ENCODE data around the gene RASGEF1C.
"Not testable (repeated sequence)": the region's sequence is repeated elsewhere in the genome, so short reads cannot be mapped to it uniquely, and the experiment has no call there.

Gene RASGEF1C

DNA sequence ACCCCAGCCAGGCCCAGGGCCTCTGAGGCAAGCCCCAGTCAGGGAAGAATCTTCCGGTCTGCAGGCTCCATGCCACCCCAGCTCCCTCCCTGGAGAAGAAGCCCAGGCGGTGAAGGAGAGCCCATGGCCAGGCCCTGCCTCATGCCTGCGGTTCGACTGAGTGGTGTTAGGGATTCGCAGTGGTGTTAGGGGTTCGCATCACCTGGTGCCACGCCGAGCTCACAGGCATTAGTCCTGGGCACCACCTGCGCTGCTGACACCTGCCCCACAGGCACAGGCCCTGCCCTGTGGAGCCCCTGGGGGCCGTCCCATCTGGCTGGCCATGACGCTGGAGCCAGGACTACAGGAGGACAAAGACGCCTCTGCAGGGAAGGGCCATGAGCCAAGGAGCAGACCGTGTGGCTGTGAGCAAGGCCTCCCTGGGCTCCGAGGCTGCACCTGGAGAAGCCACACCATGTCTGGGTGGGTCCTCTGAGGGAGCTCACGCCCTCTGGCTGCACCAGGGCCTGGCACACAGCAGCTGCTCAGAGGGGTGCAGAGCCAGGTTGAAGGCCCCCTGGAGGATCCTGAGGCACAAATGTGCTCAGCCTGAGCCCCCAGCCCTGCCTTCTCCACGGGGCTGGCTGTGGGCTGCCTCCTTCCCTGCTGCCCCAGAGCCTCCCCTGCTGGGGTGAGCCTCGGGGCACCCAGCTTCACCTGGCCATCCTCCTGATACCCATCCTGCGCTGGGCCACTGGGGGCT is 109.8 kb downstream of the RASGEF1C start:
- no peak for DNase-seq

DNA sequence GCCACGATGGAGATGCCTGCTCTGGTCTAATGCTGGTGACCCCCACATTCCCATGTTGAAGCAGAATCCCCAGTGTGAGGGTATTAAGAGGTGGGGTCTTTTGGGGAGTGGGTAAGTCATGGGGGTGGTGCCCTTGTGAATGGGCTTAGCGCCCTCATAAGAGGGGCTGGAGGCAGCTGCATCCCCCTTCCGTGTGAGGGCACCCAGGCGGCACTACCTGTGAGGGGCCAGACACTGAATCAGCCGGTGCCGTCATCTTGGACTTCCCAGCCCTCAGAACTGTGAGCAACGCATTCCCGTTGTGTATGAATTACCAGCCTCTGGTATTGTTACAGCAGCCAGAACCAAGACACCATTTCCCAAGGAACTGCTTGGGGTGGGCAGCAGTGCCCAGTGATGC is 110.5 kb downstream of the RASGEF1C start:
- no peak for DNase-seq

GRCh38 chr5:180097926-180098325 is 111.1 kb downstream of the RASGEF1C start:
- no peak for DNase-seq

DNA sequence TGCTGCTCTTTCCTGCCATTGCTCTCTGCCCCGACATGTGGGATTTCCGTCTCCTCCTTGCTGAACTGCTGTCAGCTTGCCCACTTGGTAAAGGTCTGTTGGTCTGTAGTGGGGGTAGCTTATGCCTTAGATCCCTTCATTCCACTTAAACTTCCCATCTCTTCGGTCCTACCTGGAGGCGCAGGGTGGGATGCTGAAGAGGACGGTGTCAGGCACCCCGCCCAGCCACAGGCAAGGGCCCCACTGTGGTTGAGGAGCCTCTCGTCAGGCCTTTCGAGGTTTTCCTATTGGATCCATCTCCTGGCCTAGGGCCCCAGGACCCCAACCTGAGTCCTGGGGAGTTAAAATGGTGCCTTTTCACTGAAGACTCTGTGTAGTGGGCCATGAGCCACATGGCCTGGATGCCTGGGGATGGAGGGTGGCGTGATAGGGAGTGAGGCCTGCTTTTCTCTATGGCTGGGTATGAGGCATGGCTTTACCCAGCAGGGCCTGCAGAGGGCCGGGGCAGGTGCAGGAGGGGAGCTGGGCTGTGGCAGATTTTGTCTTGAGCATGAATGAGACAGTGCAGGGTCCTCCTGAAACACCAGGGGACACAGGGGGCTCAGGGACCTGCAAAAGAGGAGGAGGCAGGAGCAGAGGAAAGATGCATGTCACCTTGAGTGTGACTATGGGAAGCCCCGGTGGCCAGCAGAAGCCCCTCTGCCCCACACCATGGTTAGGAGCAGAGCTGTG is 111.7 kb downstream of the RASGEF1C start:
- no peak for DNase-seq

GRCh38 chr5:180096616-180097015 is 112.4 kb downstream of the RASGEF1C start:
- no peak for DNase-seq

GRCh38 chr5:180095545-180095944 is 113.5 kb downstream of the RASGEF1C start:
- DNase-seq = no peak

DNA sequence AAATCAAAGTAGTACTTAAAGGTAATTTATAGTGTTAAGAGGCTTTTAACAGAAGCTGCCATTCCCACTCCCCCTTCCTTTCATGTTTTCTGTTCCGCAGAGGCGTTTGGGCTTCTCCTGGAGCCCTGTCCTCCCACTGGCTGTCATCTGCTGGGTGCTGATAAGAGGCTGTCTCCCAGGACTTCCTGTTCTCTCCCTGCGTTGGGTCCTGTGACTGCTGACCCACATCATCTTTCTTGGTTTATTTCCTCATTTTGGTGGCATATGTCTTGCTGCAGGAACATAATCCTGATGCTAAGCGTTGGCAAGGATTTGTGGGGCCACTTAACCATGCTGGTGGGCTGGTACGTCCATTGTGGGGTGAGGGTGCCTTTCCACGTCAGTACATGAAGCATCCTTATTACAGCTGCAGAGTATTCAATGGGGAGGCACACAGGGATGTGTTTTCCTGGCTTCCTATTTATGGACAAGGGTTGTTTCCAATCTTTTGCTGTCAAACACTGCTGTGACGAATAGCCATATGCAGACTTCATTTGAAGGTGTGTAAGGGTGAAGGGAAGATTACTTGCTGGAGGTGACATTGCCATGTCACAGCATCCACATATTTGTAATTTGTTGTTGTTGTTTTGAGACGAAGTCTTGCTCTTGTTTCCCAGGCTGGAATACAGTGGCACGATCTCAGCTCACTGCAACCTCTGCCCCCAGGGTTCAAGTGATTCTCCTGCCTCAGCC is 115.2 kb downstream of the RASGEF1C start:
- no peak for DNase-seq

DNA sequence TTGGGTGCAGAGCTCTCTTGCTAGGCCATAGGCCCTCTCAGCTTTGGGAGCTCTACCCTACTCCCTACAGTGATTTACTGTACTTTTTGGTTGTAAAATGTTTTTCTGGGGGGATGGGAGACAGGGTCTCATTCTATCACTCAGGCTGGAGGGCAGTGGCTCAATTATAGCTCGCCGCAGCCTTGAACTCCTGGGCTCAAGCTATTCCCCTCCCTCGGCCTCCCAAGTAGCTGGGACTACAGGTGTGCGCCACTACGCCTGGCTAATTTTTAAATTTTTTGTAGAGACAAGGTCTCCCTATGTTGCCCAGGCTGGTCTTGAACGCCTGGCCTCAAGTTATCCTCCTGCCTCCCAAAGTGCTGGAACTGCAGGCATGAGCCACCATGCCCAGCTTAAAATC is 115.8 kb downstream of the RASGEF1C start:
- no peak for DNase-seq

- no peak for DNase-seq
Measured at GRCh38 chr5:180090769-180091546, 118.1 kb downstream of the RASGEF1C start.

GRCh38 chr5:180090098-180090768 is 118.8 kb downstream of the RASGEF1C start:
- peak; percentile 77 for DNase-seq

DNA sequence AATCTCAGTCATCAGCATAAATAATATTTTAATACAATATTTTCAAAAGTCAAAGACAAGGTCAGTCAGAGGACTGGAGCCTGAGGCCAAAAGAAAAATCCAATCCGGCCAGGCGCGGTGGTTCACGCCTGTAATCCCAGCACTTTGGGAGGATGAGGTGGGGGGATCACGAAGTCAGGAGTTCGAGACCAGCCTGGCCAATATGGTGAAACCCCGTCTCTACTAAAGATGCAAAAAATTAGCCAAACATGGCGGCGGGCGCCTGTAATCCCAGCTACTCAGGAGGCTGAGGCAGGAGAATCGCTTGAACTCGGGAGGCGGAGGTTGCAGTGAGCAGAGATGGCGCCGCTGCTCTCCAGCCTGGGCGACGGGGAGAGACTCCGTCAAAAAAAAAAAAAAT is 119.4 kb downstream of the RASGEF1C start:
- DNase-seq = not testable (repeated sequence)

DNA sequence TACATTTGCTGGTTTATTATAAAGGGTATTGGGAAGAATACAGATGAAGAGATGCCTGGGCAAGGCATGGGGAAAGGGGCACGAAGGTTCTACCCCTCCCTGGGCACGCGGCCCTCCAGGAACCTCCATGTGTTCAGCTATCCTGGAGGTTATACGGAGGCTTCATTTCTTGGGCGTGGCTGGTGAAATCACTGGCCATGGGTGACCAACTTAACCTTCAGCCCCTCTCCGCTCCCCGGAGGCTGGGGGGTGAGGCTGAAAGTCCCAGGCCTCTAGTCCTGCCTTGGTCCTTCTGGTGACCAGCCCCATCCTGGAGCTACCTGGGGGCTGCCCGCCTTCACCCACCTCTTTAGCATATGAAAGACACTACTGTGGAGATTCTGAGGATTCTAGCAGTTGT is 120.5 kb downstream of the RASGEF1C start:
- DNase-seq = no peak

DNA sequence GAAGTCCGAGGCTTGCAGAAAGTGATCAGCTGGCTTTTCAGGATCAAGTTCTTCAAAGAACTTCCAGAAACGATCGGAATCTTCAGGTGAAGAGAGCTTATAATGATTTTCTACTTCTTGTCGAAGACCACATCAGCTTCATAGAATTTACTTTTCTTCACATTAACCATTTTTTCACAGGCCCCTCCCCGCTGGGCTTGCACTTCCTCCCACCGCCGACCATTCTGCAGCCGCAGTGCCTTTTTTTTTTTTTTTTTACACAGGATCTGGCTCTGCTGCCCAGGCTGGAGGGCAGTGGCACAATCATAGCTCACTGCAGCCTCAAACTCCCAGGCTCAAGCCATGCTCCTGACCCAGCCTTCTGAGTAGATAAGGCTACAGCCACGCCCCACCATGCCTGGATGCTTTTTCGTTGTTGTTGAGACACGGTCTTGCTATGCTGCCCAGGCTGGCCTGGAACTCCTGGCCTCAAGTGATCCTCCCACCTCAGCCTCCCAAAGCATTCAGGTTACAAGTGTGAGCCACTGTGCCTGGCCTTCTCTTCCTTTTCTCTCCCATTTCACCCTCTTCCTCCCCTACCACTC is 122.1 kb downstream of the RASGEF1C start:
- DNase-seq = no peak

DNA sequence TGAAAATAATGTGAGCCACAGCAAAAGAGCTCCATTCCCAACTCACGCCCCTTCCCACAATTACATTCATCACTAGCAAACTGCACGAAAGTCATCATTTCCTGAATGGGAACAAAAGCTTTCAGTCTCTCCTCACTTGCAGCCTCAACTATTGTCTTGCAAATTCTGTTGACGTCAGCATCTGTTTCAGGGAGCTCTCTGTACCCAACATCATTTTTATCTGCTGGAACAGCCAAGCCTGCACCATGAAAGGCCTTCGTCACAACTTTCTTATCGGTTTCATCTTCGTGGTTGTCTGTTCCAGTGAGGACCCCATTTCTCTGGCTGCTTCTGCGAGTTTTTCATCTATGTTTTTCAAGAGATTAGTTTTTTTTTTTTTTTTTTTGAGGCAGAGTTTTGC is 123.2 kb downstream of the RASGEF1C start:
- DNase-seq = no peak

DNA sequence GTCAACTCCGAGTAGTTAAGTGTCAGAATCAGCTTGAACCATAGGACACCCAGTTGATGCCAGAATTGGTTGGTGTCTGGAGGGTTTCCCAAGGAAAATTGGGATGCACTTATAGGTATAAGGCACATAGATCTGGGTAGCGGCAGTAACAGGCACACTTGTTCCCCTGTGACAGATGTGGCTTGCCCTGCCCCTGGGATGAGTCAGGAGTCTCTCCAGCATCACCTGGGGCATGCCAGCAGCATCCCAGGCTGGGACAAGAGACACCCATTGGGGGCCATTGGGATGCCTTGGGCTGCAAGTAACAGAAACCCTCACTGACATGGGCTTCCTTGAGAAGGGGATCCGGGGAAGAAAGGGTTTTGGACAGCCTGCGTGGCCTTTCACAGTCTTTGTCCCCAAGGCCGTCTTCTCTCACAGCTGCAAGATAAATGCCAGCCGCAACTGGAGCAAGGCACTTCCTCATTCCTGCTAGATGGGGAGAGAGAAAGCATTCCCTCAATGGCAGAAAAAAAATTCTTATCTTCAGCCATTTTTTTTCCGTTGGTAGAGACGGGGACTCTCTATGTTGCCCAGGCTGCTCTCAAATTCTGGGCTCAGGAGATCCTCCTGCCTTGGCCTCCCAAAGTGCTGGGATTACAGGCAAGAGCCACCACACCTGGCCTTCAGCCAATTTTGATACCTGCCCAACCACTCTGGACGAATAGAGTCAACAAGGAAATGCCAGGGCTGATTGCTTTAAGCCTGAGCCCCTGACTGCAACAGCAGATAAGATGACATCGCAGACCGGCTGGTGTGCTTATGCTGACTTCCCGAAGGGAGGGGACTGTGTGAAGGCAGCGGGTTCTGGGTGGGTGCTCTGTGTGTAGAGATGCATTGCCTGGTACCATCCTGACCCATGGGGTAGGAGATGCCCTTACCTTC is 124.1 kb downstream of the RASGEF1C start:
- no peak for DNase-seq

DNA sequence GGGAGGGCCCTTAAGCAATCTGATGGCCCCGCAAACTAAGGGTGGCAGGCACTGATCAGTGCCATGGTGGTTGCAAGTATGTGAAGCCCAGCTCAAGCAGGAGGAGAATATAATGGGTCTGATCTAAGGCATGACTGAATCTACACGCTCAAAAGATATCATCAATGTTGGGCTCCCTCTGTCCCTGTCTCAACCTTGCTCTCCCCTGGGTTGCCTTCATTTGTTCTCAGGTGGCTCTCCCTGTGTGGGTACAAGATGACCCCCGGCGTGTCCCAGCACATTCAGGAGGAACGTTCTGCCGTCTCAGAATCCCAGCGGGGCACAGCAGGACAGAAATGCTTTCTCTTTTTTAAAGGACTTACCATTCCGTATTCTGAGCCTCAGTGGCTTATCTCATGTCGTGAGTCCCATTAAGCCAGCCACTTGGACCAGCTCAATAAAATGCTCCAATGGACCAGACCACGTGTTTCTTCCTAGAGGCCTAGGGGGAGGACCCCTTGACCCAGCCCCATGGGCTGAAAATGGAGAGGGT is 125.4 kb downstream of the RASGEF1C start:
- no peak for DNase-seq

DNA sequence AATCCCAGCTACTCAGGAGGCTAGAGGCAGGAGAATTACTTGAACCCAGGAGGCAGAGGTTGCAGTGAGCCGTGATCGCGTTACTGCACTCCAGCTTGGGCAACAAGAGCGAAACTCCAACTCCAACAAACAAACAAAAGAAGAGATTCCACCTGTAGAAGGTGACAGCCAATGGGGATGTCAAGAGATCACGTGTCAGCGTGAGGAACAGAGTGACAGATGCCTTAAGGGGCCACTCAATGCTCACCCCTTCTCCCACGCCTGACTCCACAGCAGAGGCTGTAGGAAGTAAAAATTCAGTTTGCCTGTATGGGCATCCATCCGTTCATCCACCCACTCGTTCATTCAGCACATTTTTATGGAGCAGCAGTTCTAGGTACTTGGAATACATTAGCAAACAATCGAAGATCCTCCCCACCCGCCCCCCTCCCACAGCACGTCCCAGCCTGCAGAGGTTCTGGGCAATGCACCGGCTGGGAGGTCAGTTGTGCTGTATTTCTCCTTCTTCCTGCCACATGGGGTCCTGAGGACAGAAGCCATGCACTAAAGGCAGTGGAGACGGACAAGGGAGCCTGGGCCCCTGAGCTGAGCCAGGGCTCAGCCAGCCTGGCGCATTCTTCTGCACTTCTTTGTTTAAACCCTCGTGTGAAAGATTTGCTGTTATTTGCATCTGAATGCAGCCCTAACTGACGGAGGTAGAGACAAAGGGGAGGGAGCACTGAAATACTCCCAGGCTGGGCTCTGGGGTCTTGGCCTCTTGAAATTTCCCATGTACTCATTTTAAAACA is 126.2 kb downstream of the RASGEF1C start:
- DNase-seq = no peak

GRCh38 chr5:180081481-180081880 is 127.5 kb downstream of the RASGEF1C start:
- DNase-seq = no peak

GRCh38 chr5:180080486-180081280 is 128.3 kb downstream of the RASGEF1C start:
- peak; percentile 51 for DNase-seq
